ENCODE results near the gene CABP2.

The CABP2 gene

DNA sequence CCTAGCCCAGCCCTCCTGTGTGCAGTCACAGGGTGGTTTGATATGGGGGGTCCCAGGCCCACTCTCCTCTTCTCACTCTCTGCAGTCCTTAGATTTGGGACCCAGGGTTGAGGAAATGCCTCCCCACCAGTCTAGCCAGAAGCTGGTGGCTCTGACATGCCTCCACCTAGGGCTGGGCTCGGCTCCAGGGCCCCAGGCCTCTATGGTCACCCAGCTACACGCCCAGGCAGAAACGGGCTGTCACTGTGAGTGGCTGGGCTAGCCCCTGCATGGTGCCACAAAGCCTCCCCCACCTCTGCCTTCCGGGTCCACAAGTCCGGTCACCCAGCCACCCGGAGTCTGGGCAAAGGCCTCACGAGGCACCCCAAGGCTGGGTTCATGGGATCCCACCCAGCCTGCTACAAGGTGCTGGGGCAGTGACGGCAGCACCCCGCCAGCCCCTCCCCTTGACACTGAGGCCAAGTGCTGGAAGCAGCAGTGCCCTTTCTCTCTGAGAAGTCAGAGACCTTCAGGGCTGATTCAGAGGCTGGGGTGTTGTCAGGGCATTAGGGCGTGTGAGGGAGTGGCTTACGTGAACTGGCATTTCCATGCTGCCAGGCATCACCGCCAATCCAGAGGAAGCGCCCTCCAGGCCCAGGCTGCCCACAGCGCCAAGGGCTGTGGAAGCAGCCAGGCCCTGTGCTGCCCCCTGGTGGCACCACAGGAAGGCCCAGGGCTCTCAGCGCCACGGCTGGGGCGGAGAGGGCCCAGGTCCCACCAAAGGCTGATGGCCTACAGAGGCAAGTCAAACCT lies 17.4 kb downstream of the CABP2 start:
- Mint-ChIP-seq H3K27me3 (peaks cover 1% of the 10 kb centered on the region), H3K4me3 (peak overlapping the region; percentile 91), H3K36me3 (peaks cover 4% of the 10 kb centered on the region), H3K9me3 (no peaks in the 10 kb centered on the region), H3K4me1 (peaks cover 42% of the 10 kb centered on the region), H3K27ac (peak overlapping the region; percentile 87)

GRCh38 chr11:67504950-67505581 lies 18.2 kb downstream of the CABP2 start, which contains the start of gene PITPNM1:
TSS of gene PITPNM1 (minus strand) at chr11:67505363. CDS start at chr11:67504180, 1,183 bp downstream.
- H3K27ac Mint-ChIP-seq = peak within 1 kb of the TSS; percentile 87
- H3K27me3 Mint-ChIP-seq = no peaks in the 10 kb centered on the region
- H3K4me1 Mint-ChIP-seq = peaks cover 46% of the 10 kb centered on the region
- H3K36me3 Mint-ChIP-seq = peaks cover 7% of the 10 kb centered on the region
- peak within 1 kb of the TSS; percentile 91 for H3K4me3 Mint-ChIP-seq
- no peaks in the 10 kb centered on the region for H3K9me3 Mint-ChIP-seq

GRCh38 chr11:67504005-67504949 lies 19.0 kb downstream of the CABP2 start:
- peaks cover 45% of the 10 kb centered on the region for H3K4me1 Mint-ChIP-seq
- H3K27ac Mint-ChIP-seq = peak overlapping the region; percentile 59
- no peaks in the 10 kb centered on the region for H3K27me3 Mint-ChIP-seq
- H3K36me3 Mint-ChIP-seq = peaks cover 9% of the 10 kb centered on the region
- H3K4me3 Mint-ChIP-seq = peak overlapping the region; percentile 88
- no peaks in the 10 kb centered on the region for H3K9me3 Mint-ChIP-seq

DNA sequence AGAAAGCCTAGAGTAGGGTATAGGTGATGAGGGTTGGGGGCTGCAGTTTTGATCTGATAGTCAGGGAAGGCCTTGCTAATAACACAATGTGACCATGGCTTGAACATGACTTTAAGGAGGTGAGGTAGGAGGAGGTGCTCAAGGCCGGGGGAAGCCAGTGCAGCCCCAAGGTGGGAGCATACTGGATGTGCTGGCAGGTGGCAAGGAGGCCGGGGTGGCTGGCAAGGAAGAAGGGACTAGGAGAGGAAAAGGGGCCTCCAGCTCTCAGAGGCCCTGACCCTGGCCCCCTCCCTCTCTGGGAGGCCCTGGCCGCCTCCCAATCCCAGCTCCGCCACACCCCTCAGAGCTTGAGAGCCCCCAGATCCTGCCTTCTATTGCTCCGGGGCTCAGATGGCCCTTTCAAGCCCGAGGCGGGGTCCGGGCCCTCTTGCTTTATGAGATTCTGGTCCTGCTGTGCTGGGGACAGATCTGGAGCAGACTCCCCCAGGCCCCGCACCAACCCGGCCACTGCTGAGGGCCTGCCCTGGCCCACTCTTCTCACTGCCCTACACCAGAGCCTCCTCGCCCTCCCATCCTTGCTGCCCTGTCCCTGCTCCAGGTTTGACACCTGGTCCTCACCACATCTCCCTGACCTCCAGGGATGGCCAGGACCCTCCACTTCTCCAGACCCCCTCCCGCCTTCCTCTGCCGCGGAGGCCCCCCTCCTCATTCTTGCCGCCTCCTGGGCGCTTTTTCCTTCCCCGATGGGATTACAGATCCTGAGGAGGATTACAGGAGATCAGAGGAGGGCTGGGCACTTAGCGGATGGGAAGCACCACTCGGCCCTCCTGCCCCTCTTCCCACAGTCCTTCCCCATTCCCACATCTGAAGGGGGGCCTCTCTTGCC lies 19.9 kb downstream of the CABP2 start:
- Mint-ChIP-seq H3K4me3 (peak overlapping the region; percentile 71), H3K27me3 (no peaks in the 10 kb centered on the region), H3K4me1 (peaks cover 38% of the 10 kb centered on the region), H3K36me3 (peaks cover 9% of the 10 kb centered on the region), H3K27ac (peak overlapping the region; percentile 53), H3K9me3 (no peaks in the 10 kb centered on the region)

GRCh38 chr11:67502328-67502979 lies 20.8 kb downstream of the CABP2 start:
- H3K36me3 Mint-ChIP-seq = peaks cover 9% of the 10 kb centered on the region
- peak overlapping the region; percentile 71 for H3K4me3 Mint-ChIP-seq
- no peaks in the 10 kb centered on the region for H3K9me3 Mint-ChIP-seq
- H3K4me1 Mint-ChIP-seq = peaks cover 38% of the 10 kb centered on the region
- no peaks in the 10 kb centered on the region for H3K27me3 Mint-ChIP-seq
- no peak overlapping the region for H3K27ac Mint-ChIP-seq

- peaks cover 34% of the 10 kb centered on the region for H3K4me1 Mint-ChIP-seq
- H3K36me3 Mint-ChIP-seq = peaks cover 9% of the 10 kb centered on the region
- H3K27ac Mint-ChIP-seq = no peak overlapping the region
- no peaks in the 10 kb centered on the region for H3K9me3 Mint-ChIP-seq
- no peaks in the 10 kb centered on the region for H3K27me3 Mint-ChIP-seq
- H3K4me3 Mint-ChIP-seq = no peak overlapping the region
Observed at GRCh38 chr11:67501854-67502253, 21.4 kb downstream of the CABP2 start.

DNA sequence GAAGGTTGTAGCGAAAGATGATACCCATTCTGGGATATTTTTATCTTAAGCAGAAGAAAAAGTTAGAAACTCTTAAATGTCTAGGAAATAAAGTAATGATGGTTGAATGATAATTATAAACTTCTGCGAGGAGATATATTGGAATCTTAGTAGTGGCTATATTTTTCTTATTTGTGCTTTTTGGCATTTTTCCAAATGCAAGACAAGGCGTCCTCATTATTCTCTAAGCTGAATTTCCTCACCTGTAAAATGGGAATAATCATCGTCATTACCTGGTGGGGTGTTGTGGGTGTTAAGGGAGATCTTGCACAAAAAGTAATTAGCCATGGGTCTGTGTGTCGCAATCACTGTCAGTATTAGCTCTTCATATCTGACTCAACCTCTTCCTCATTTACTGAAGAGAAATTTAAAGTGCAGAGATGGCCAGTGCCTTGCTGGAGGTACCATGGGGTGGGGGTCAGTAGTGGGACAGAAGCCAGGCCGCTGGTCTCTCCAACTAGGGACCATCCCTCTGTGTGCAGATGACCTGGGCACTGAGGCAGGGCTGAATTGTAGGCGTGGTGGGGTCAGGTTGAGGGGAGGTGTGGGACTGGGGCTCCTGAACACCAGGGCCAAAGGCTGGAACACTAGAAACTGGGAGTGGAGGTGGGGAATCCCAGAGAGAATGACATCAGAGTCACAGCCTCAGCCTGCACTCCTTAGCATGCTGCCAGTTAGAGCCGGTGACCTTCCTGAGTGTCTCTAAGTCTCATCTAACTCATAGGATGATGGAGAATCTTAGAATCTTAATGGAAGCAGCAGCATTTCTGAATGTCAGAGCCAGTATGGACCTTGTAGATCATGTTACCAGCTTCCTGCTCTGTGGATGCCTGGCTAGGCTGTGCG lies 22.2 kb downstream of the CABP2 start:
- Mint-ChIP-seq H3K27ac (peak overlapping the region; percentile 59), H3K36me3 (peaks cover 9% of the 10 kb centered on the region), H3K27me3 (no peaks in the 10 kb centered on the region), H3K4me3 (no peak overlapping the region), H3K9me3 (no peaks in the 10 kb centered on the region), H3K4me1 (peaks cover 27% of the 10 kb centered on the region)

DNA sequence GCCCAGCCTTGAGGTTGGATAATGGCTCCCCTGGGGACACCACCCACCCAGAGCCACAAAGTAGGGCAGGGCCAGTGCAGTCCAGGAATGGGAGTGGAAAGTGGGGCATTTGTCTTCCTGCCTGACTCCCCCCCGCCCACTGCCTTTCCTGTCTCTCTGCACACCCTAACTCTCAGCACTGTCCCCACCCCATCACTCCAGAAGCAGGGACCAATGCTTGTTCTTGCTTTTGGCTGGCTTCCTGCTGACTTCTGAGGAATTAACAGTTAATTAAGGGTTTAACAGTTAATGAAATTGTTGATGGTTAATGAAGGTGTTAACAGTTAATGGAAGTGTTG lies 22.8 kb downstream of the CABP2 start:
- Mint-ChIP-seq H3K36me3 (peaks cover 9% of the 10 kb centered on the region), H3K27ac (peak overlapping the region; percentile 59), H3K27me3 (no peaks in the 10 kb centered on the region), H3K4me3 (no peak overlapping the region), H3K4me1 (peaks cover 21% of the 10 kb centered on the region), H3K9me3 (no peaks in the 10 kb centered on the region)

- no peak overlapping the region for H3K27ac Mint-ChIP-seq
- no peak overlapping the region for H3K4me3 Mint-ChIP-seq
- no peaks in the 10 kb centered on the region for H3K27me3 Mint-ChIP-seq
- peaks cover 9% of the 10 kb centered on the region for H3K36me3 Mint-ChIP-seq
- no peaks in the 10 kb centered on the region for H3K9me3 Mint-ChIP-seq
- H3K4me1 Mint-ChIP-seq = peaks cover 20% of the 10 kb centered on the region
Observed at GRCh38 chr11:67499808-67500483, 23.3 kb downstream of the CABP2 start.

DNA sequence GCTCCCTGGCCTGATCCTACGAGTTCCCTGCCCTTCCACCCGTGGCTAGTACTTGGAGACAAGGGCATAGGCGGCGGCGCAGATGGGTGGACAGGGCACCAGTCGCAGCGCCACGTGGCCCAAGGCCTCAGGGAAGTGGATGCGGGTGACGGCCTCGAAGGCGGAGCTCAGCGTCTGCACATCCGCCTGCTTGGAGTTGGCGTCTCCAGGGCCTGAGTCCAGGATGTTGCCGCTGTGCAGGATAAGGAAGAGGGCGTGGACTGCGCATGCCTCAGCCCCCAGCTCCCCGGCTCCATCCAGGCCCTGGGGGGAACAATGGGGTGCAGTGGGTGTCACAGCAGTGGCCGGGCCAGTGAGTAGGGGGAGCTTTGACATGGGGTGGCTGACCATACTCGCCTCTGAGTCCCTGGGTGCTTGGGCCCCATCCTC lies 24.7 kb downstream of the CABP2 start:
- peaks cover 9% of the 10 kb centered on the region for H3K36me3 Mint-ChIP-seq
- peaks cover 20% of the 10 kb centered on the region for H3K4me1 Mint-ChIP-seq
- no peaks in the 10 kb centered on the region for H3K9me3 Mint-ChIP-seq
- H3K4me3 Mint-ChIP-seq = no peak overlapping the region
- no peak overlapping the region for H3K27ac Mint-ChIP-seq
- H3K27me3 Mint-ChIP-seq = no peaks in the 10 kb centered on the region

DNA sequence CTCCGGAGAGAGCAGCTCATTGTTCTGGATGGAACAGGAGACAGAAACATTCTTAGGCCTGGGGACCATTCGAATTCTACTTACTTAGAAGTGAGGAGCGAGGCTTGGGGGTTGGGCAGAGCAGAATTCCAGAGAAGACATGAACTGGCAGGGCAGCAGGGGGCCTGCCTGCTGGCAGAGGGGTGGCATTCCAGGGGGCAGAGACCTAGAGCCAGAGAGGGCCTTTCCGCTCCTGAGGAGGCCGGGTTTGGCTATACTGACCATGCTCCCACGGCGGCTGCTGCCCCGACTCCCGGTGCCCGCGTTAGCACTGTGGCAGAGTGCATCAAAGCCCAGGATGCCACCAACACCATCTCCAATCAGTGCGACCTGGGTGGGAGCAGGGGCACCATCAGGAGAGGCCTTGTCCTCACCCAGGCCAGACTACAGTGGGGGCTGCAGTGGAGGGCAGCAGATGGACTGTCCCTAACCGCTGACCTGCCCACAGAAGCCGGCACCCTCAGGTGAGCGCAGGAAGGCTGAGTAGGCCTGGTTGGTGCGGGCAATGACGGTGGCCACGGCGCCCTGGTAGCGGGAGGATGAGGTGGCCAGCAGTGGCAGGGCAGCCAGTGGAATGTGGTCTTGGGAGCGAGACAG lies 25.5 kb downstream of the CABP2 start:
- Mint-ChIP-seq H3K27ac (no peak overlapping the region), H3K27me3 (no peaks in the 10 kb centered on the region), H3K4me1 (peaks cover 12% of the 10 kb centered on the region), H3K4me3 (no peak overlapping the region), H3K9me3 (no peaks in the 10 kb centered on the region), H3K36me3 (peaks cover 9% of the 10 kb centered on the region)

DNA sequence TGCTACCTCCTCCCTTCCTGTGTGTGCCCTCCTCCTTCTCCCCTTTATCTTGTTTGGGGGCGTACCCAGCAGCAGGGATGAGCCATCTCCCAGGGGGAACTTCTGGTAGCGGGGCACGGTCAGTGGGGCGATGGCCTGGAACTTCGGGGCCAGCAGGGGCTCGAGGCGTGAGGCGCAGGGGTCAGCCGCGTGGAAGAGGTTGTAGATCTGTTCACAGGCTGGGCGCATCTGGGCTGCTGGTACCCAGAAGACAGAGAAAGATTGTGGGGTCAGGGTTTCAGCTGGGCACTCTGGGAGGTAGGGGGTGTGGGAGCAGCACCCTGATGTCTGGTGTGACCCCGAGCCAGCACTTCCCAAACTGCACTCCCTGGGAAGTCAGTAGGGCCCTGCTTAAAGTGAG lies 27.1 kb downstream of the CABP2 start:
- Mint-ChIP-seq H3K4me3 (no peak overlapping the region), H3K27ac (no peak overlapping the region), H3K4me1 (peaks cover 7% of the 10 kb centered on the region), H3K27me3 (no peaks in the 10 kb centered on the region), H3K9me3 (no peaks in the 10 kb centered on the region), H3K36me3 (peaks cover 8% of the 10 kb centered on the region)
